GM13976 (cell line): Measurements from ENCODE around the gene RTN1.

Experiments
- DNase-seq: peaks from one replicate; pipeline ENCODE4 v3.0.0; 2012; ENCODE audit warnings: low spot score
- CTCF ChIP-seq: IDR thresholded peaks from 2 replicates; pipeline ENCODE4 v1.5.1; 2012; ENCODE audit warnings: borderline replicate concordance, mild to moderate bottlenecking; ENCODE audit not compliant: insufficient read depth; ENCODE audit errors: extremely low read depth, missing control alignments, control extremely low read depth
- in situ Hi-C: fragments of 300-500 bp; cut with MboI; formaldehyde crosslinking; loops from one replicate; pipeline ENCODE4 v1.12.0; 2022; ENCODE audit warnings: low sequenced_read_pairs, mixed read lengths, inconsistent platforms; ENCODE audit not compliant: unreplicated experiment

Gene RTN1

GRCh38 chr14:59811815-59812214 lies 58.8 kb downstream of the RTN1 start:
- no peak for TF ChIP-seq CTCF
- in situ Hi-C loops: no loop called here
- DNase-seq: no peak

GRCh38 chr14:59811073-59811472 lies 59.5 kb downstream of the RTN1 start:
- no peak for DNase-seq
- no peak for TF ChIP-seq CTCF
- in situ Hi-C loops: no loop called here

GRCh38 chr14:59803052-59803540 lies 67.5 kb downstream of the RTN1 start:
- DNase-seq: no peak
- in situ Hi-C loops: no loop called here
- no peak for TF ChIP-seq CTCF

GRCh38 chr14:59788176-59788575 lies 82.4 kb downstream of the RTN1 start:
- no peak for DNase-seq
- TF ChIP-seq CTCF: no peak
- in situ Hi-C loops: no loop called here

GRCh38 chr14:59787045-59787674 lies 83.4 kb downstream of the RTN1 start:
- no peak for DNase-seq
- in situ Hi-C loops: no loop called here
- TF ChIP-seq CTCF: no peak

GRCh38 chr14:59785629-59786028 lies 84.9 kb downstream of the RTN1 start:
- DNase-seq: no peak
- in situ Hi-C loops: no loop called here
- no peak for TF ChIP-seq CTCF
